Breast epithelium (tissue), 4 donors: Measurements from ENCODE around the gene PCSK5. TPM values are rescaled to one million over a fixed set of nuclear protein-coding genes. Genes with fewer than 3 reads are reported as not detected.

Experiments used
- DNase-seq, 2 donors: peaks; one replicate each; pipeline ENCODE4 v3.0.0-alpha.2; 2019; ENCODE audit warnings: low spot score in 2 of 2
- H3K27ac ChIP-seq, 2 donors: fragments of 200-600 bp; sonication (generic) in 1 of 2; one replicate each; pipeline ENCODE4 v1.5.1; 2016 to 2019; ENCODE audit warnings: mild to moderate bottlenecking in 1 of 2
- H3K27me3 ChIP-seq, 2 donors: fragments of 200-600 bp; sonication (generic) in 1 of 2; one replicate each; pipeline versions ENCODE4 v1.5.1 to v1.6.0; 2017 to 2019; ENCODE audit warnings: control low read depth in 1 of 2, mild to moderate bottlenecking in 1 of 2
- H3K36me3 ChIP-seq: fragments of 200-600 bp; one replicate; pipeline ENCODE4 v1.5.1; 2019
- H3K4me1 ChIP-seq, 2 donors: fragments of 200-600 bp; sonication (generic); one replicate each; pipeline ENCODE4 v1.5.1; 2016 to 2019; ENCODE audit warnings: control low read depth in 1 of 2
- H3K4me3 ChIP-seq, 3 donors: fragments of 200-600 bp; sonication (generic); 1 replicate in 2 of 3; 2 replicates in 1 of 3; pipeline ENCODE4 v1.5.1; 2016 to 2019; ENCODE audit warnings: mild to moderate bottlenecking in 3 of 3, moderate library complexity in 2 of 3
- H3K9me3 ChIP-seq, 2 donors: fragments of 200-600 bp; sonication (generic) in 1 of 2; one replicate each; pipeline ENCODE4 v1.5.1; 2016 to 2019; ENCODE audit warnings: control low read depth in 1 of 2
- CTCF ChIP-seq, 3 donors: fragments of 450-650 bp; IDR thresholded peaks; one replicate each; pipeline ENCODE4 v1.5.1; 2016 to 2017; ENCODE audit warnings: antibody characterized with exemption in 3 of 3, mild to moderate bottlenecking in 3 of 3, moderate library complexity in 3 of 3
- POLR2A ChIP-seq: fragments of 450-650 bp; IDR thresholded peaks from one replicate; pipeline ENCODE4 v1.6.1; 2016; ENCODE audit warnings: antibody characterized with exemption, mild to moderate bottlenecking, moderate library complexity
- POLR2AphosphoS5 ChIP-seq, 3 donors: sonication (generic); formaldehyde crosslinking; IDR thresholded peaks; one replicate each; pipeline ENCODE4 v1.6.1; 2017; ENCODE audit warnings: antibody characterized with exemption in 3 of 3
- intact Hi-C: fragments of 100-400 bp; cut with DNase I; formaldehyde crosslinking; loops from one replicate; pipeline ENCODE4 v1.15.1; 2023; ENCODE audit warnings: low total_unique reads
- total RNA-seq, 3 donors: library from RNA; depleted of rRNA; stranded (reverse); fragments of >200 nt; gene quantifications; one replicate each; pipeline ENCODE4 v1.1.0, GENCODE V29; 2016

The PCSK5 gene
- total RNA-seq, 3 donors from 2014 or later = 12.7 to 21.0 (median 19.0) TPM

- DNase-seq = no peak
- H3K27ac ChIP-seq = no peak overlapping the region
- no peaks in the 10 kb centered on the region for H3K9me3 ChIP-seq
- H3K27me3 ChIP-seq = no peaks in the 10 kb centered on the region
- TF ChIP-seq CTCF (IDR thresholded peaks at IDR 0.05) = no peak
- no peak for TF ChIP-seq POLR2A
- TF ChIP-seq POLR2AphosphoS5 (IDR thresholded peaks at IDR 0.05) = no peak
- intact Hi-C loops = no loop called here
- no peak overlapping the region for H3K4me3 ChIP-seq
- H3K4me1 ChIP-seq = no peaks in the 10 kb centered on the region
- no peaks in the 10 kb centered on the region for H3K36me3 ChIP-seq
Measured at GRCh38 chr9:76177931-76178330, 287.5 kb downstream of the PCSK5 start.

DNA sequence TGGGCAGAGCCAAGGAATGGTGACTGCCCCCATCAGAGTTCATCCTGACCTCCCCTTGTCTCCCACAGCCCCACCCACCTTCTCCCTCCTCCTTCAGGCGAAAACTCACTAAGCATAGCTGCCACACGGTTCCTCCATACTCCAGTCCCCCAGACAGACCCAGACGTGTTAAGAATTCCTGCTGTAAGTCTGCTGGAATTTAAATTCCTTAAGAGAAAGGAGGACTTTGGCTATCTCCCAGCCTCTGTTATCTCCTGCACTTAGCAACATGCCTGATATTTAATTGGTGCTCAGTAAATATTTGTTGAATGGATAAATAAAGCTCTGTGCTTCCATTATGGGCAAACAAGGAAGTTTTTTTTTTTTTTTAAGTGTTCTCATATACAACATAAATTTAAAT lies 290.1 kb downstream of the PCSK5 start:
- no peak overlapping the region for H3K4me3 ChIP-seq
- DNase-seq = no peak
- H3K36me3 ChIP-seq = no peaks in the 10 kb centered on the region
- H3K27ac ChIP-seq = no peak overlapping the region
- TF ChIP-seq POLR2AphosphoS5 (IDR thresholded peaks at IDR 0.05) (no peak), CTCF (IDR thresholded peaks at IDR 0.05) (no peak), POLR2A (no peak)
- H3K4me1 ChIP-seq = no peaks in the 10 kb centered on the region
- intact Hi-C loops = no loop called here
- no peaks in the 10 kb centered on the region for H3K9me3 ChIP-seq
- no peaks in the 10 kb centered on the region for H3K27me3 ChIP-seq

GRCh38 chr9:76181020-76181641 lies 290.7 kb downstream of the PCSK5 start:
- Histone ChIP-seq H3K27ac (no peak overlapping the region), H3K4me3 (no peak overlapping the region), H3K27me3 (no peaks in the 10 kb centered on the region), H3K36me3 (no peaks in the 10 kb centered on the region), H3K4me1 (no peaks in the 10 kb centered on the region), H3K9me3 (no peaks in the 10 kb centered on the region)
- DNase-seq = no peak
- TF ChIP-seq POLR2A (no peak), POLR2AphosphoS5 (IDR thresholded peaks at IDR 0.05) (no peak), CTCF (IDR thresholded peaks at IDR 0.05) (no peak)
- intact Hi-C loops = no loop called here

- H3K27ac ChIP-seq = no peak overlapping the region
- no peaks in the 10 kb centered on the region for H3K36me3 ChIP-seq
- intact Hi-C loops = no loop called here
- no peaks in the 10 kb centered on the region for H3K4me1 ChIP-seq
- TF ChIP-seq POLR2A (no peak), CTCF (IDR thresholded peaks at IDR 0.05) (no peak), POLR2AphosphoS5 (IDR thresholded peaks at IDR 0.05) (no peak)
- H3K27me3 ChIP-seq = no peaks in the 10 kb centered on the region
- H3K9me3 ChIP-seq = no peaks in the 10 kb centered on the region
- DNase-seq = no peak
- no peak overlapping the region for H3K4me3 ChIP-seq
Measured at GRCh38 chr9:76181781-76182180, 291.3 kb downstream of the PCSK5 start.

GRCh38 chr9:76185432-76185831 lies 295.0 kb downstream of the PCSK5 start:
- TF ChIP-seq POLR2A = no peak
- TF ChIP-seq CTCF (IDR thresholded peaks at IDR 0.05) = no peak
- Histone ChIP-seq H3K36me3 (no peaks in the 10 kb centered on the region), H3K9me3 (no peaks in the 10 kb centered on the region), H3K27ac (no peak overlapping the region), H3K27me3 (no peaks in the 10 kb centered on the region), H3K4me1 (no peaks in the 10 kb centered on the region), H3K4me3 (no peak overlapping the region)
- intact Hi-C loops = no loop called here
- DNase-seq = no peak
